Colonic mucosa (tissue), 4 donors: ENCODE results near the gene CITED4. TPM values are rescaled to one million over a fixed set of nuclear protein-coding genes. Genes with fewer than 3 reads are reported as not detected.

Source experiments
- DNase-seq: peaks from one replicate; pipeline ENCODE4 v3.0.0-alpha.2; 2020
- H3K27ac ChIP-seq: fragments of 200-600 bp; one replicate; pipeline ENCODE4 v1.8.0; 2021
- H3K27me3 ChIP-seq: fragments of 200-600 bp; one replicate; pipeline ENCODE4 v1.8.0; 2021
- H3K36me3 ChIP-seq: fragments of 200-600 bp; one replicate; pipeline ENCODE4 v1.8.0; 2021
- H3K4me1 ChIP-seq: fragments of 200-600 bp; one replicate; pipeline ENCODE4 v1.8.0; 2021; ENCODE audit warnings: mild to moderate bottlenecking
- H3K4me3 ChIP-seq: fragments of 200-600 bp; one replicate; pipeline ENCODE4 v1.8.0; 2021
- H3K9ac ChIP-seq, 2 donors: one replicate each; pipeline ENCODE4 v1.7.0; 2013; ENCODE audit warnings: control low read depth in 2 of 2, low read depth in 2 of 2, low read length in 2 of 2
- H3K9me3 ChIP-seq: fragments of 200-600 bp; one replicate; pipeline ENCODE4 v1.8.0; 2021
- CTCF ChIP-seq: fragments of 200-600 bp; IDR thresholded peaks from one replicate; pipeline ENCODE4 v1.8.0; 2022; ENCODE audit warnings: antibody characterized with exemption, mild to moderate bottlenecking
- intact Hi-C: fragments of 100-400 bp; cut with DNase I; formaldehyde crosslinking; loops from one replicate; pipeline ENCODE4 v1.14.1; 2022
- total RNA-seq, 2 donors: library from RNA; stranded (reverse); fragmentation: NEBNext Ultra II Directional in 1 of 2; extraction: Animal tissue kit (Norgen Biotek cat#: 25700) in 1 of 2; gene quantifications; one replicate each; pipeline ENCODE4 v1.2.1, GENCODE V29; 2021
- donor health status: healthy.
- donor health status: DM: no; HTN: no; CAD: no.
- donor health status: DM: no; HTN: no; CAD: no.

Gene CITED4
- total RNA-seq, 2 donors from 2014 or later, result 3.4 to 5.8 TPM

- Histone ChIP-seq H3K4me1 (no peaks in the 10 kb centered on the region), H3K36me3 (no peaks in the 10 kb centered on the region), H3K27me3 (peaks cover 14% of the 10 kb centered on the region), H3K9me3 (no peaks in the 10 kb centered on the region), H3K27ac (no peak overlapping the region), H3K9ac (no peak overlapping the region), H3K4me3 (no peak overlapping the region)
- no peak for DNase-seq
- no peak for TF ChIP-seq CTCF
- intact Hi-C loops, result no loop called here
Measured at GRCh38 chr1:40886318-40887011, 24.3 kb upstream of the CITED4 start.

- H3K9ac ChIP-seq, result no peak overlapping the region
- H3K4me3 ChIP-seq, result no peak overlapping the region
- no peaks in the 10 kb centered on the region for H3K4me1 ChIP-seq
- no peaks in the 10 kb centered on the region for H3K36me3 ChIP-seq
- intact Hi-C loops, result no loop called here
- no peak for DNase-seq
- no peak overlapping the region for H3K27ac ChIP-seq
- no peaks in the 10 kb centered on the region for H3K9me3 ChIP-seq
- no peak for TF ChIP-seq CTCF
- H3K27me3 ChIP-seq, result peaks cover 14% of the 10 kb centered on the region
Measured at GRCh38 chr1:40884055-40884795, 22.1 kb upstream of the CITED4 start.

DNA sequence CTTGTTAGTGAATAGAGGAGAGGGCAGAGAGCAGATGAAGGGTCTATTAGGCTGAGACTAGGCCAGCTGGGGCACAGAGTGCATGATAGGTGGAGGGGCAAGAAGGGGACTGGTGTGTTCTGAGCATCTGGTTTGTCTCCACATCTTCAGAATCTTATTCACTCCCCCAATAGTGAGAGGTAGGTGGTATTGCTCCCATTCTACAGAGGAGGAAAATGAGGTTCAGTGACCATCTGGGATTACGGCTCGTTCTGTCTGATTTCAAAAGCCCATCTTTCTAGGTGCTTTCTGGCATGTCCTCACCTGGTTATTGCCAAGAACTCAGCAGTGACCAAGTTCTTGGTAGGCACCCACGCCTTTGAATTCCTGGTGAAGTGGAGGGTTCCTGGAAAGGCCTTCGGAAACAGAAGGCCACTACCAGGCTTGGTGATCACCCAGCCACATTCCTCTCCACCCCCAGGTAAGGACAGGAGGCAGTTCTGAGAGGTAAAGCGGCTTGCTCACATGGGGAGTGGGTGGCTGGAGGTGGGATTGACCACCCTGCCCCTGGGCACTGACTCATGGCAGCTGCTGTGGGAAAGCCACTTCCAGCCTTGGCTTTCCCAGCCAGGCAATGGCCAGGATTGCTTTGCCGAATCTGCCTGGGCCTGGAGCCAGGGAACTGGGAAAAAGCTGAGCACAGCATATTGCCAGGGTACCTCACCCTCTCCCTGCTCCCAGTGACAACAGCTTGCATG lies 18.8 kb upstream of the CITED4 start:
- no peak overlapping the region for H3K27ac ChIP-seq
- no peaks in the 10 kb centered on the region for H3K9me3 ChIP-seq
- H3K36me3 ChIP-seq, result no peaks in the 10 kb centered on the region
- H3K9ac ChIP-seq, result no peak overlapping the region
- no peak for TF ChIP-seq CTCF
- no peak for DNase-seq
- no peaks in the 10 kb centered on the region for H3K4me1 ChIP-seq
- peaks cover 14% of the 10 kb centered on the region for H3K27me3 ChIP-seq
- H3K4me3 ChIP-seq, result no peak overlapping the region
- intact Hi-C loops, result no loop called here

DNA sequence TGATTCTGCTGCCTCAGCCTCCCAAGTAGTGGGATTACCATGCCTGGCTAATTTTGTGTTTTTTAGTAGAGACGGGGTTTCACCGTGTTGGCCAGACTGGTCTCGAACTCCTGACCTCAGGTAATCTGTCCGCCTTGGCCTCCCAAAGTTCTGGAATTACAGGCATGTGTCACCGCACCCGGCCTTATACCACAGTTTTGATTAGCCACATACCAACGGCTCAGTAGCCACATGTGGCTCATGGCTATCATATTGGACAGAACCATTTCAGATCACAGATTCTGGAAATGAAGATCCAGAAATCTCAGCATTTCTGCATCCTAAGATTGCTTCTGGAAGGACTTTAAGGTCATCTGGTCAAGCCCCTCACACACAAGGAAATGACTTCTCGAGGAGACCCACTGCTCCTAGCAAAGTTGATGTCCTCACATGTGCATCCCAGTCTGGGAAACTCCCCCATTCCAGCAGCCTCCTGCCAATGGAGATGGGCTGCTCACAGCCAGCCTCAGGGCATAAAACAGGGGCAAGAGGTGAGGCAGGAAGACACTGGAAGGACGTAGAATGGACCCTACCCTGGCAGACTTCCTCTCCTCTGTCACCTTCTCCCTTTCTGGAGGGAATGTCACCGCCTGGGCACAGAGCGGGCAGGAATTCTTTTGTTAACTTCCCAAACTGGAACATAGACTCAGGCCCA lies 17.5 kb upstream of the CITED4 start:
- TF ChIP-seq CTCF, result no peak
- H3K9me3 ChIP-seq, result no peaks in the 10 kb centered on the region
- no peak for DNase-seq
- no peaks in the 10 kb centered on the region for H3K36me3 ChIP-seq
- no peak overlapping the region for H3K27ac ChIP-seq
- no peak overlapping the region for H3K9ac ChIP-seq
- no peaks in the 10 kb centered on the region for H3K4me1 ChIP-seq
- peaks cover 9% of the 10 kb centered on the region for H3K27me3 ChIP-seq
- H3K4me3 ChIP-seq, result no peak overlapping the region
- intact Hi-C loops, result no loop called here

DNA sequence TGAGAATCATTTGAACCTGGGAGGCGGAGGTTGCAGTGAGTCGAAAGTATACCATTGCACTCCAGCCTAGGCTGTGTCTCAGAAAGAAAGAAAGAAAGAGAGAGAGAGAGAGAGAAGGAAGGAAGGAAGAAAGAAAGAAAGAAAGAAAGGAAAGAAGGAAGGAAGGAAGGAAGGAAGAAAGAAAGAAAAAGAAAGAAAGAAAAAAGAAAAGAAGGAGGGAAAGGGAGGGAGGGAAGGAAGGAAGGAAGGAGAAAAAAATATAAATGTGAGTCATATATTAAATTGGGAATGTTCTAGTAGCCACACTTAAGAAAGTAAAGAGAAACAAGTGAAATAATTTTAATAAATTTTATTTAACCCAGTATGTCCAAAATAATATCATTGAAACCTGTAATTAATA lies 16.7 kb upstream of the CITED4 start:
- Histone ChIP-seq H3K27me3 (peaks cover 2% of the 10 kb centered on the region), H3K9ac (no peak overlapping the region), H3K4me1 (no peaks in the 10 kb centered on the region), H3K4me3 (no peak overlapping the region), H3K9me3 (no peaks in the 10 kb centered on the region), H3K27ac (no peak overlapping the region), H3K36me3 (no peaks in the 10 kb centered on the region)
- no peak for DNase-seq
- intact Hi-C loops, result no loop called here
- no peak for TF ChIP-seq CTCF
